MM.1S (cell line): ENCODE measurements around the gene TMPRSS12.
"Not testable (repeated sequence)": the region's sequence is repeated elsewhere in the genome, so short reads cannot be mapped to it uniquely, and the experiment has no call there.

Experiments
- CTCF ChIP-seq: fragments of 300-600 bp; sonication (generic); IDR thresholded peaks from 2 replicates; pipeline ENCODE4 v1.5.1; 2016; ENCODE audit warnings: antibody characterized with exemption, low read length, mixed read lengths
- EZH2 ChIP-seq: fragments of 300-600 bp; sonication (generic); optimal IDR thresholded peaks from 2 replicates; pipeline ENCODE3; 2017; ENCODE audit warnings: low read depth, mild to moderate bottlenecking, antibody characterized with exemption, low read length, mixed read lengths
- EZH2phosphoT487 ChIP-seq: fragments of 300-600 bp; sonication (generic); IDR thresholded peaks from 2 replicates; pipeline ENCODE4 v1.6.1; 2018; ENCODE audit warnings: antibody characterized with exemption, low read length

- not testable (repeated sequence) for TF ChIP-seq CTCF, EZH2, EZH2phosphoT487
Measured at GRCh38 chr12:50823724-50824123, 19.0 kb upstream of the TMPRSS12 start.
